Small intestine (tissue), 7 donors: Measurements from ENCODE around the gene DHRS12. TPM values are rescaled to one million over a fixed set of nuclear protein-coding genes. Genes with fewer than 3 reads are reported as not detected.

Experiments
- DNase-seq, 2 donors: peaks; one replicate each; pipeline versions ENCODE4 v3.0.0 to v3.0.0-alpha.2; 2013
- FAIRE-seq: peaks from 2 replicates; lab custom pipeline; 2012; peaks lifted over from hg19 to GRCh38; lab: Jason Lieb, UNC
- H3K27ac ChIP-seq, 3 donors: one replicate each; pipeline ENCODE4 v1.5.1; 2013; ENCODE audit warnings: low read length in 2 of 3, mild to moderate bottlenecking in 2 of 3, control low read depth in 1 of 3, inconsistent platforms in 1 of 3, low read depth in 1 of 3, moderate library complexity in 1 of 3
- H3K27me3 ChIP-seq, 3 donors: one replicate each; pipeline ENCODE4 v1.6.1; 2013; ENCODE audit warnings: low read length in 3 of 3, inconsistent platforms in 1 of 3; ENCODE audit not compliant: control insufficient read depth in 3 of 3, insufficient read depth in 3 of 3
- H3K36me3 ChIP-seq, 3 donors: one replicate each; pipeline ENCODE4 v1.6.1; 2013; ENCODE audit warnings: low read length in 3 of 3, inconsistent platforms in 1 of 3, low read depth in 1 of 3, mild to moderate bottlenecking in 1 of 3, moderate library complexity in 1 of 3; ENCODE audit not compliant: control insufficient read depth in 3 of 3, insufficient read depth in 2 of 3
- H3K4me1 ChIP-seq, 3 donors: one replicate each; pipeline ENCODE4 v1.6.1; 2013; ENCODE audit warnings: low read length in 2 of 3, inconsistent platforms in 1 of 3, low read depth in 1 of 3, mild to moderate bottlenecking in 1 of 3, moderate library complexity in 1 of 3; ENCODE audit not compliant: control insufficient read depth in 3 of 3, insufficient read depth in 2 of 3
- H3K4me3 ChIP-seq, 3 donors: one replicate each; pipeline ENCODE4 v1.5.1; 2013; ENCODE audit warnings: low read length in 3 of 3, control low read depth in 1 of 3, inconsistent platforms in 1 of 3, low read depth in 1 of 3, mild to moderate bottlenecking in 1 of 3, moderate library complexity in 1 of 3
- H3K9me3 ChIP-seq, 2 donors: one replicate each; pipeline ENCODE4 v1.6.1; 2013; ENCODE audit warnings: low read depth in 1 of 2, low read length in 1 of 2; ENCODE audit not compliant: control insufficient read depth in 2 of 2, insufficient read depth in 1 of 2
- WGBS, 3 donors: extraction: QIAGEN DNeasy Blood & Tissue Kit; methylation state at CpG; one replicate each; pipeline ENCODE4 v1.1.7; 2013; 5-methylcytosine and 5-hydroxymethylcytosine counted together
- polyA plus RNA-seq, 4 donors: library from polyadenylated mRNA; stranded (reverse) in 3 of 4; unstranded in 1 of 4; fragments of 200-250 nt in 3 of 4; fragments of 120-200 nt in 1 of 4; gene quantifications; one replicate each; pipeline versions ENCODE4 v1.2.1 to v1.2.3, GENCODE V29; 2013
- donor health status: healthy with polysubstance abuse.
- donor health status: control.
- donor health status: control.
- donor health status: Bipolar disorder and iron deficiency.
- donor health status: healthy.

The DHRS12 gene
- polyA plus RNA-seq, 4 donors: 9.3 to 26.4 (median 17.9) TPM

- Histone ChIP-seq H3K9me3 (no peaks in the 10 kb centered on the region), H3K36me3 (no peaks in the 10 kb centered on the region), H3K4me3 (no peak overlapping the region), H3K4me1 (peaks cover 0 to 10% (median 2%) of the 10 kb centered on the region in 3 donors), H3K27ac (no peak overlapping the region), H3K27me3 (no peaks in the 10 kb centered on the region)
- DNase-seq (no peak), FAIRE-seq (no peak)
Observed at GRCh38 chr13:51808811-51809210, 4.8 kb upstream of the DHRS12 start.

- H3K4me3 ChIP-seq: no peak overlapping the region
- no peak overlapping the region for H3K27ac ChIP-seq
- H3K27me3 ChIP-seq: no peaks in the 10 kb centered on the region
- H3K36me3 ChIP-seq: no peaks in the 10 kb centered on the region
- no peaks in the 10 kb centered on the region for H3K9me3 ChIP-seq
- no peak for DNase-seq
- FAIRE-seq: no peak
- WGBS, 3 donors: 74 to 80% (median 77%) methylated on average over 5 of the region's 5 CpGs
- peaks cover 7 to 23% (median 8%) of the 10 kb centered on the region in 3 donors for H3K4me1 ChIP-seq
Observed at GRCh38 chr13:51807041-51807440, 3.1 kb upstream of the DHRS12 start.

- H3K36me3 ChIP-seq: no peaks in the 10 kb centered on the region
- H3K4me1 ChIP-seq: peaks cover 7 to 27% (median 8%) of the 10 kb centered on the region in 3 donors
- no peak overlapping the region for H3K27ac ChIP-seq
- DNase-seq: peak; percentile 28 to 41
- FAIRE-seq: no peak
- no peak overlapping the region for H3K4me3 ChIP-seq
- no peaks in the 10 kb centered on the region for H3K9me3 ChIP-seq
- H3K27me3 ChIP-seq: no peaks in the 10 kb centered on the region
- 49 to 54% (median 53%) methylated on average over 2 of the region's 2 CpGs for WGBS, 3 donors
Observed at GRCh38 chr13:51806566-51806965, 2.6 kb upstream of the DHRS12 start.

GRCh38 chr13:51805925-51806324, 2.0 kb upstream of the DHRS12 start:
- H3K9me3 ChIP-seq: no peaks in the 10 kb centered on the region
- peaks cover 7 to 29% (median 8%) of the 10 kb centered on the region in 3 donors for H3K4me1 ChIP-seq
- 85 to 93% (median 90%) methylated on average over 2 of the region's 2 CpGs for WGBS, 3 donors
- no peaks in the 10 kb centered on the region for H3K36me3 ChIP-seq
- DNase-seq (no peak), FAIRE-seq (no peak)
- H3K27ac ChIP-seq: no peak overlapping the region
- no peak overlapping the region for H3K4me3 ChIP-seq
- no peaks in the 10 kb centered on the region for H3K27me3 ChIP-seq

GRCh38 chr13:51805313-51805712, 1.4 kb upstream of the DHRS12 start:
- FAIRE-seq (no peak), DNase-seq (no peak)
- no peaks in the 10 kb centered on the region for H3K27me3 ChIP-seq
- H3K27ac ChIP-seq: peak overlapping the region in 1 of 3 donors; percentile 11
- peaks cover 0 to 3% (median 0%) of the 10 kb centered on the region in 3 donors for H3K36me3 ChIP-seq
- whole genome bisulfite sequencing, 3 donors: 86 to 90% (median 90%) methylated on average over 4 of the region's 4 CpGs
- H3K4me1 ChIP-seq: peaks cover 7 to 29% (median 8%) of the 10 kb centered on the region in 3 donors
- no peaks in the 10 kb centered on the region for H3K9me3 ChIP-seq
- H3K4me3 ChIP-seq: no peak overlapping the region

- H3K27ac ChIP-seq: peak overlapping the region; percentile 89 to 100 (median 99)
- H3K4me3 ChIP-seq: peak overlapping the region; percentile 57 to 84 (median 75)
- FAIRE-seq (no peak), DNase-seq (no peak)
- peaks cover 0 to 3% (median 0%) of the 10 kb centered on the region in 3 donors for H3K36me3 ChIP-seq
- H3K4me1 ChIP-seq: peaks cover 7 to 29% (median 8%) of the 10 kb centered on the region in 3 donors
- no peaks in the 10 kb centered on the region for H3K9me3 ChIP-seq
- WGBS, 3 donors: 14 to 16% (median 14%) methylated on average over 31 of the region's 31 CpGs
- no peaks in the 10 kb centered on the region for H3K27me3 ChIP-seq
Observed at GRCh38 chr13:51804295-51805172, 571 bp upstream of the DHRS12 start.

GRCh38 chr13:51802631-51803418, 1.1 kb downstream of the DHRS12 start:
- H3K4me3 ChIP-seq: peak overlapping the region in 2 of 3 donors; percentile 75 to 84
- peaks cover 7 to 29% (median 8%) of the 10 kb centered on the region in 3 donors for H3K4me1 ChIP-seq
- H3K36me3 ChIP-seq: peaks cover 0 to 9% (median 0%) of the 10 kb centered on the region in 3 donors
- no peaks in the 10 kb centered on the region for H3K9me3 ChIP-seq
- H3K27ac ChIP-seq: peak overlapping the region; percentile 89 to 100 (median 99)
- whole genome bisulfite sequencing, 3 donors: 47 to 53% (median 51%) methylated on average over 9 of the region's 9 CpGs
- no peak for FAIRE-seq
- H3K27me3 ChIP-seq: no peaks in the 10 kb centered on the region
- DNase-seq: peak in 1 of 2 donors; percentile 54

- FAIRE-seq (no peak), DNase-seq (peak in 1 of 2 donors; percentile 95)
- Histone ChIP-seq H3K27me3 (no peaks in the 10 kb centered on the region), H3K4me1 (peaks cover 7 to 29% (median 8%) of the 10 kb centered on the region in 3 donors), H3K36me3 (peaks cover 0 to 17% (median 0%) of the 10 kb centered on the region in 3 donors), H3K9me3 (no peaks in the 10 kb centered on the region), H3K4me3 (no peak overlapping the region), H3K27ac (peak overlapping the region; percentile 89 to 100 (median 99))
- WGBS, 3 donors: 22 to 53% (median 34%) methylated on average over 7 of the region's 7 CpGs
Observed at GRCh38 chr13:51801631-51802099, 2.3 kb downstream of the DHRS12 start.
